Panc1 (cell line): ENCODE data around the gene TNFRSF14. TPM values are rescaled to one million over a fixed set of nuclear protein-coding genes. Genes with fewer than 3 reads are reported as not detected.

ENCODE experiments used
- ATAC-seq: fragments of 200-7000 bp; cut with Tn5 transposase; 2 replicates; pipeline ENCODE4 v1.9.1; 2020; ENCODE audit warnings: mild to moderate bottlenecking, moderate library complexity
- BruUV-seq: library from RNA; stranded (reverse); fragments of 400-500 nt; replicated peaks from 2 replicates; lab custom pipeline; 2021; lab: Mats Ljungman, UMichigan
- CTCF ChIA-PET: fragments of 300-600 bp; sonication (Branson Sonifier 250); formaldehyde crosslinking; loops from one replicate; lab custom pipeline; 2022; ENCODE audit warnings: antibody characterized with exemption; lab: Charles Lee
- POLR2A ChIA-PET: fragments of 300-600 bp; sonication (Branson Sonifier 250); formaldehyde crosslinking; loops from one replicate; lab custom pipeline; 2022; ENCODE audit warnings: antibody characterized with exemption; lab: Charles Lee
- DNase-seq: peaks from one replicate; pipeline ENCODE4 v3.0.0-alpha.2; 2010; ENCODE audit warnings: low read depth, low spot score
- H3K27ac ChIP-seq: 2 replicates; pipeline ENCODE4 v1.5.1; 2011; ENCODE audit warnings: mild to moderate bottlenecking, low read length, inconsistent platforms
- H3K27me3 ChIP-seq: fragments of 200-500 bp; sonication (Bioruptor generic); 2 replicates; pipeline ENCODE4 v1.6.0; 2014; ENCODE audit warnings: low read length, inconsistent platforms; ENCODE audit not compliant: control insufficient read depth, insufficient read depth
- H3K36me3 ChIP-seq: fragments of 200-500 bp; sonication (Bioruptor generic); 2 replicates; pipeline ENCODE4 v1.5.1; 2014; ENCODE audit warnings: inconsistent platforms, mild to moderate bottlenecking, low read length, moderate library complexity; ENCODE audit not compliant: control insufficient read depth, insufficient read depth
- H3K4me1 ChIP-seq: 2 replicates; pipeline ENCODE4 v1.5.1; 2011; ENCODE audit warnings: inconsistent platforms, mild to moderate bottlenecking, low read length, moderate library complexity; ENCODE audit not compliant: control insufficient read depth, insufficient read depth
- H3K4me3 ChIP-seq, 2 experiments: 2 replicates each; pipeline ENCODE4 v1.5.1; 2011 to 2012; ENCODE audit warnings: low read depth in 2 of 2, low read length in 2 of 2, mild to moderate bottlenecking in 2 of 2, inconsistent platforms in 1 of 2, moderate library complexity in 1 of 2
- H3K9me3 ChIP-seq: fragments of 200-500 bp; sonication (Bioruptor generic); 2 replicates; pipeline ENCODE4 v1.5.1; 2014; ENCODE audit warnings: low read depth, mild to moderate bottlenecking, inconsistent platforms, low read length, moderate library complexity; ENCODE audit not compliant: control insufficient read depth, insufficient read depth
- CTCF ChIP-seq: fragments of 450-650 bp; IDR thresholded peaks from 2 replicates; pipeline ENCODE4 v1.5.1; 2017; ENCODE audit warnings: mild to moderate bottlenecking
- POLR2AphosphoS5 ChIP-seq: IDR thresholded peaks from 2 replicates; pipeline ENCODE4 v1.6.1; 2012; ENCODE audit warnings: mild to moderate bottlenecking, low read depth, low read length, moderate library complexity
- REST ChIP-seq, 2 experiments: IDR thresholded peaks; 2 replicates each; pipeline ENCODE4 v1.6.1; 2011 to 2012; ENCODE audit warnings: low read depth in 2 of 2, control low read depth in 1 of 2, low read length in 1 of 2, mild to moderate bottlenecking in 1 of 2, moderate library complexity in 1 of 2; ENCODE audit not compliant: insufficient read depth in 1 of 2
- SIN3A ChIP-seq: IDR thresholded peaks from 2 replicates; pipeline ENCODE4 v1.6.1; 2012; ENCODE audit warnings: low read depth, mild to moderate bottlenecking, low read length, moderate library complexity, borderline replicate concordance; ENCODE audit not compliant: insufficient read depth
- TCF7L2 ChIP-seq: IDR thresholded peaks from 2 replicates; pipeline ENCODE4 v1.6.1; 2011; ENCODE audit warnings: mild to moderate bottlenecking, low read depth, low read length, inconsistent platforms
- in situ Hi-C: cut with HindIII; loops from 2 replicates; pipeline ENCODE4 v1.10.0; 2016; ENCODE audit warnings: low sequenced_read_pairs, low pct_unique_long_range_greater_than_20kb
- intact Hi-C: fragments of 100-400 bp; cut with micrococcal nuclease; formaldehyde crosslinking; loops from one replicate; pipeline ENCODE4 v1.10.0; 2022; ENCODE audit not compliant: unreplicated experiment
- total RNA-seq: library from RNA; stranded (reverse); gene quantifications from one replicate; pipeline ENCODE4 v1.2.1, GENCODE V29; 2021; ENCODE audit not compliant: unreplicated experiment

Gene TNFRSF14
- total RNA-seq, 1 experiment from 2014 or later, result 20.1 TPM

GRCh38 chr1:2542246-2542915 lies 13.8 kb upstream of the TNFRSF14 start:
- Histone ChIP-seq H3K36me3 (no peaks in the 10 kb centered on the region), H3K4me1 (peaks cover 43% of the 10 kb centered on the region), H3K27me3 (no peaks in the 10 kb centered on the region), H3K4me3 (no peak overlapping the region), H3K9me3 (no peaks in the 10 kb centered on the region), H3K27ac (peak overlapping the region; percentile 70; the same call in 1 of the 2 replicates)
- ChIA-PET POLR2A (no interaction called here), CTCF (no interaction called here)
- no peak for TF ChIP-seq CTCF
- TF ChIP-seq TCF7L2, result peak; percentile 70; the same call in 1 of the 2 replicates
- no peak for TF ChIP-seq SIN3A
- no peak for TF ChIP-seq POLR2AphosphoS5
- DNase-seq (no peak), ATAC-seq (no peak)
- in situ Hi-C loops, result no loop called here
- intact Hi-C loops, result loop anchor here (10.0 kb wide), 1 partner anchor 78 kb away; no protein-coding TSS in a partner anchor
- no TSS peak for BruUV-seq

GRCh38 chr1:2543543-2544092 lies 12.6 kb upstream of the TNFRSF14 start:
- TF ChIP-seq REST (IDR thresholded peaks at IDR 0.05; ENCODE audit: insufficient read depth in 1 of 2, low read depth in 2 of 2, low read length in 1 of 2) (no peak), POLR2AphosphoS5 (0 out of 2 replicates have a peak, but pooled peaks have one; percentile 11)
- Histone ChIP-seq H3K4me1 (peaks cover 52% of the 10 kb centered on the region), H3K27ac (peak overlapping the region; percentile 70), H3K27me3 (no peaks in the 10 kb centered on the region), H3K36me3 (no peaks in the 10 kb centered on the region), H3K9me3 (no peaks in the 10 kb centered on the region), H3K4me3 (peak overlapping the region in 1 of 2 experiments; percentile 31; a peak in 1 of 4 replicates)
- DNase-seq (no peak), ATAC-seq (peak; percentile 17)
- POLR2A ChIA-PET, result no interaction called here
- no TSS peak for BruUV-seq
- intact Hi-C loops, result loop anchor here (10.0 kb wide), 1 partner anchor 79 kb away; no protein-coding TSS in a partner anchor
- CTCF ChIA-PET, result interaction anchor here (0.5 to 1.3 kb wide), 3 partner anchors 12 to 129 kb away, joined by 3 to 4 read pairs (median 3); partner anchors contain the start of gene TNFRSF14
- in situ Hi-C loops, result no loop called here
